KMS-11 (cell line): ENCODE data around the gene NBR1.
"Not testable (repeated sequence)": the region's sequence is repeated elsewhere in the genome, so short reads cannot be mapped to it uniquely, and the experiment has no call there.

Source experiments
- H2AFZ ChIP-seq: fragments of 200-600 bp; sonication (generic); 2 replicates; pipeline ENCODE4 v1.6.1; 2016; ENCODE audit warnings: antibody characterized with exemption, mixed run types, low read depth
- H3K27ac ChIP-seq: fragments of 200-600 bp; sonication (generic); 2 replicates; pipeline ENCODE4 v1.6.1; 2016; ENCODE audit warnings: mild to moderate bottlenecking, mixed run types
- H3K27me3 ChIP-seq: fragments of 200-600 bp; sonication (generic); 2 replicates; pipeline ENCODE4 v1.6.1; 2017; ENCODE audit warnings: mild to moderate bottlenecking, low read depth, mixed run types, moderate library complexity; ENCODE audit not compliant: insufficient read depth
- H3K36me3 ChIP-seq: fragments of 200-600 bp; sonication (generic); 2 replicates; pipeline ENCODE4 v1.6.1; 2017; ENCODE audit warnings: mild to moderate bottlenecking, mixed run types; ENCODE audit not compliant: insufficient read depth
- H3K4me1 ChIP-seq: fragments of 200-600 bp; sonication (generic); 2 replicates; pipeline ENCODE4 v1.6.1; 2016; ENCODE audit warnings: mild to moderate bottlenecking, low read depth, mixed run types; ENCODE audit not compliant: poor library complexity, severe bottlenecking
- H3K4me2 ChIP-seq: fragments of 200-600 bp; sonication (generic); 2 replicates; pipeline ENCODE4 v1.7.0; 2016; ENCODE audit warnings: mild to moderate bottlenecking, mixed run types
- H3K4me3 ChIP-seq: fragments of 200-600 bp; sonication (generic); IDR thresholded peaks from 2 replicates; pipeline ENCODE4 v1.6.1; 2017; ENCODE audit warnings: low read depth, low read length, mixed read lengths; ENCODE audit not compliant: insufficient read depth
- H3K79me2 ChIP-seq: fragments of 200-600 bp; sonication (generic); 2 replicates; pipeline ENCODE4 v1.6.1; 2016; ENCODE audit warnings: low read depth, mixed run types; ENCODE audit not compliant: insufficient read depth
- H3K9ac ChIP-seq: fragments of 200-600 bp; sonication (generic); 2 replicates; pipeline ENCODE4 v1.6.1; 2016; ENCODE audit warnings: mild to moderate bottlenecking, mixed run types
- H4K20me1 ChIP-seq: fragments of 200-600 bp; sonication (generic); 2 replicates; pipeline ENCODE4 v1.6.1; 2016; ENCODE audit warnings: mild to moderate bottlenecking, mixed run types; ENCODE audit not compliant: insufficient read depth
- TF ChIP-seq, protein P1 (sequence below): fragments of 200-600 bp; sonication (generic); conservative IDR thresholded peaks from 2 replicates; pipeline ENCODE4 v1.6.1; 2017; ENCODE audit warnings: low read depth, mild to moderate bottlenecking, antibody characterized with exemption, low read length, moderate library complexity, mixed read lengths

NBR1 gene

DNA sequence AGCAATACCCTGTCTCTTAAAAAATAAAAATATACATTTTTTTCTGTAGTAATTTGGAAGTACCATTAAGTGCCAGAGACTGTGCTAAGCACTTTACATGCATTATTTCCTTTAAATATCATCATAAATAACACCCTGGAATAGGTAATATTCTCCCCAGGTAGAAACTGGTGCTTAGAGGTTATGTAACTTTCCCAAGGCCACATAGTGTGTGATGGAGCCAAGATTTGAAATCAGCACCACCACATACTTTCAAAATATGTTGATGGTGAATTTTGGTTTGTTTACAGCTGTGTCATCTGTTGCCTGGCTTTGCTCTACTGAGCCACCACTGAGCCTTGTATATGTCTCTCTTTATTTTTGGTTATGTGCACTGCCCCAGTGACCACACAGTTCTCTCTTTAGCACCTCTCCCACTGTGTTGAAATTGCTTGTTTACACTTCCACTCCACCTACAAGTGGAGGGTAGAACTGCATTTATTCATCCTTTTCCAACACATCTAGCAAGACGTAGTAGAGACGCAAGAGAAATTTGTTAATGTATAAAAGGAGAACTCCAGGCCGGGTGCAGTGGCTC is 19.0 kb upstream of the NBR1 start:
- Histone ChIP-seq H3K4me3 (no peak overlapping the region), H3K27me3 (no peaks in the 10 kb centered on the region), H3K36me3 (no peaks in the 10 kb centered on the region), H3K9ac (no peak overlapping the region), H4K20me1 (no peaks in the 10 kb centered on the region), H3K27ac (no peak overlapping the region), H3K79me2 (no peaks in the 10 kb centered on the region), H2AFZ (no peak overlapping the region), H3K4me1 (no peaks in the 10 kb centered on the region), H3K4me2 (no peak overlapping the region)
- TF ChIP-seq, protein P1, sequence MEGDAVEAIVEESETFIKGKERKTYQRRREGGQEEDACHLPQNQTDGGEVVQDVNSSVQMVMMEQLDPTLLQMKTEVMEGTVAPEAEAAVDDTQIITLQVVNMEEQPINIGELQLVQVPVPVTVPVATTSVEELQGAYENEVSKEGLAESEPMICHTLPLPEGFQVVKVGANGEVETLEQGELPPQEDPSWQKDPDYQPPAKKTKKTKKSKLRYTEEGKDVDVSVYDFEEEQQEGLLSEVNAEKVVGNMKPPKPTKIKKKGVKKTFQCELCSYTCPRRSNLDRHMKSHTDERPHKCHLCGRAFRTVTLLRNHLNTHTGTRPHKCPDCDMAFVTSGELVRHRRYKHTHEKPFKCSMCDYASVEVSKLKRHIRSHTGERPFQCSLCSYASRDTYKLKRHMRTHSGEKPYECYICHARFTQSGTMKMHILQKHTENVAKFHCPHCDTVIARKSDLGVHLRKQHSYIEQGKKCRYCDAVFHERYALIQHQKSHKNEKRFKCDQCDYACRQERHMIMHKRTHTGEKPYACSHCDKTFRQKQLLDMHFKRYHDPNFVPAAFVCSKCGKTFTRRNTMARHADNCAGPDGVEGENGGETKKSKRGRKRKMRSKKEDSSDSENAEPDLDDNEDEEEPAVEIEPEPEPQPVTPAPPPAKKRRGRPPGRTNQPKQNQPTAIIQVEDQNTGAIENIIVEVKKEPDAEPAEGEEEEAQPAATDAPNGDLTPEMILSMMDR = no peak

DNA sequence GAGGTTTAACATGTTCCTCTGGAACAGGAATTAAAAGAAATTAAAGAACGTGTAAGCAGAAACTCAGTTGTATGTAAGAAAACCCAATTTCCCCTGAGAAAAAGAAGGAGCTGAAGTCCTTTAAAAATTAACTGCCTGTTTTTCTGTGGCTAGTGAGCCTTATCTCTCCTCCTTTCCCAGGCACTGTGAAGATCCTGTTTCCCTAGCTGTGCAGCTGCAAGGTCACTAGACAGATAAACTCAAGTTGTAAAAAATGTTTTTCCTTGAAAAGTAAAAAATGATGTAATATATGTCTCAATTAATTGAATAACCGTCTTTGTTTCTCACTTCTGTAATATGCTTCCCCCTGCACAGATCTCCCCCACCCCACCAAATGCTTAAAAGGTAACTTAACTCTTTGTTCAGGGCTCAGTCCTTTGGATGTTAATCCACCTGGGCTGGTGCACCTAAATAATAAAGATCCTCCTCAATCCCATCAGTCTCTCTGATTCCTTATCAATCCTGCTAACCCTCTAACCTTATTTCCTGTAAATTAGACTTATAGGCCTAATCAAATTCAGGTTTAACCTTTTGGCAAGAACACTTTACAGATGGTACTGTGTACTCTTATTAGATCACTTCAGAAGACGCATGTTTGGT is 17.7 kb upstream of the NBR1 start:
- H4K20me1 ChIP-seq, H3K4me3 ChIP-seq, H3K27ac ChIP-seq, H3K4me1 ChIP-seq, H3K27me3 ChIP-seq, H3K9ac ChIP-seq, H3K79me2 ChIP-seq, H3K36me3 ChIP-seq, H3K4me2 ChIP-seq, H2AFZ ChIP-seq: not testable (repeated sequence)

DNA sequence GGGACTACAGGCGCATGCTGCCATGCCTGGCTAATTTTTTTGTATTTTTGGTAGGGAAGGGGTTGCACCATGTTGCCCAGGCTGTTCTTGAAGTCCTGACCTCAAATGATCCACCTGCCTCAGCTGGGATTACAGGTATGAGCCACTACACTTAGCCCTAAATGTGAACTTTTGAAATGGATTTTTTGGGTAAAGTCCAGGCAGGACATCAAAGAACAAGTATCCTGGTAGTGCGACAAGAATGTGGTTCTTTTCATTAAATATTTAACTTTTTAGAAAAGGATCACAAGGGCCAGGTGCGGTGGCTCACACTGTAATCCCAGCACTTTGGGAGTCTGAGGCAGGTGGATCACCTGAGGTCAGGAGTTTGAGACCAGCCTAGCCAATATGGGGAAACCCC is 15.3 kb upstream of the NBR1 start:
- TF ChIP-seq, protein P1 = no peak
- H3K27me3 ChIP-seq = no peaks in the 10 kb centered on the region

DNA sequence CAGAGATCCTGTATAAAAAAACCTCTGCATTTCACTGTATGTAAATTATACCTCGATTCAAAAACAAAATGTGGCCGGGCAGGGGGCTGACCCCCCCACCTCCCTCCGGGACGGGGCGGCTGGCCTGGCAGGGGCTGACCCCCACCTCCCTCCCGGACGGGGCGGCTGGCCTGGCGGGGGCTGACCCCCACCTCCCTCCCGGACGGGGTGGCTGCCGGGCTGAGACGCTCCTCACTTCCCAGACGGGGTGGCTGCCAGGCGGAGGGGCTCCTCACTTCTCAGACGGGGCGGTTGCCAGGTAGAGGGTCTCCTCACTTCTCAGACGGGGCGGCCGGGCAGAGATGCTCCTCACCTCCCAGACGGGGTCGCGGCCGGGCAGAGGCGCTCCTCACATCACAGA is 11.8 kb upstream of the NBR1 start:
- not testable (repeated sequence) for H3K27ac ChIP-seq, H4K20me1 ChIP-seq, H3K36me3 ChIP-seq, H2AFZ ChIP-seq, H3K4me1 ChIP-seq, H3K4me3 ChIP-seq, H3K9ac ChIP-seq, H3K27me3 ChIP-seq, H3K4me2 ChIP-seq, H3K79me2 ChIP-seq

More for the DNA sequence above, 15.3 kb upstream of the NBR1 start:
- Histone ChIP-seq H3K79me2 (no peaks in the 10 kb centered on the region), H3K9ac (no peak overlapping the region), H3K36me3 (no peaks in the 10 kb centered on the region), H3K27ac (no peak overlapping the region), H3K4me3 (no peak overlapping the region), H3K4me1 (no peaks in the 10 kb centered on the region), H3K4me2 (no peak overlapping the region), H2AFZ (no peak overlapping the region), H4K20me1 (no peaks in the 10 kb centered on the region)

DNA sequence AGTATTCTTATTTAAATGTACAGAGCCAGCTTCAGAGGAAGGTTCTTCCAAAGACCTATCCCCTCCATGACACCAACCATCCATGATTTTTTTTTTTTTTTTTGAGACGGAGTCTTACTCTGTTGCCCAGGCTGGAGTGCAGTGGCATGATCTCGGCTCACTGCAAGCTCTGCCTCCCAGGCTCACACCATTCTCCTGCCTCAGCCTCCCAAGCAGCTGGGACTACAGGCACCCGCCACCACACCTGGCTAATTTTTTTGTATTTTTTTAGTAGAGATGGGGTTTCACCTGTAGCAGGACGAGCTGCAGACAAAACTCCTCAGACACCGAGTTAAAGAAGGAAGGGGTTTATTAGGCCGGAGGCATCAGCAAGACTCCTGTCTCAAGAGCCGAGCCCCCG is 11.1 kb upstream of the NBR1 start:
- not testable (repeated sequence) for H3K9ac ChIP-seq, H3K4me1 ChIP-seq, H3K27me3 ChIP-seq, H2AFZ ChIP-seq, H4K20me1 ChIP-seq, H3K27ac ChIP-seq, H3K79me2 ChIP-seq, H3K4me2 ChIP-seq, H3K4me3 ChIP-seq, H3K36me3 ChIP-seq

DNA sequence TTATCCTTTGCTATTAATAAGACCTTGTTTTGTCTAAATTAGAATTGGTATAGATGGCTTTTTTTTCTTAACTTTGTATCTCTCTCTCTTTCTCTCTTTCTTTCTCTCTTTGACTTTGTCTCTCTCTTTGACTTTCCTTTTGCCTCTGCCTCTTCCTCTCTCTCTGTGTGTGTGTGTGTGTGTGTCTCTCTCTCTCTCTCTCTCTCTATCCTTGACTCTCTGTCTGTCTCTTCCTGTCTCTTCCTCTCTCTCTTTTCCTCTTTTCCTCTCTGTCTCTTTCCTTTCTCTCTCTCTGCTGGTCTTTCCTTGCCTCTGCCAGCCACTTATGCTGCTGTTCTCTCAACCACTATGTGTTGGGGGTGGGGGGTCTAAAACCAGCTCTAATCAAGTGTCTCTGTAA is 5.0 kb upstream of the NBR1 start:
- peaks cover 14% of the 10 kb centered on the region for H3K4me1 ChIP-seq
- H3K4me3 ChIP-seq, H3K27ac ChIP-seq, H3K27me3 ChIP-seq, H3K36me3 ChIP-seq, H4K20me1 ChIP-seq, H3K4me2 ChIP-seq, H2AFZ ChIP-seq, H3K9ac ChIP-seq: not testable (repeated sequence)
- H3K79me2 ChIP-seq = peaks cover 20% of the 10 kb centered on the region
